Stimulated activated naive CD8-positive, alpha-beta T cell treated with anti-CD3 and anti-CD28 coated beads, Interleukin-15, Interleukin-2, amounts not matched to agents 100 ng/mL and 50 ng/mL, for 24 hours (primary cell): ENCODE results near the gene FETUB.
"Not testable (repeated sequence)": the region's sequence is repeated elsewhere in the genome, so short reads cannot be mapped to it uniquely, and the experiment has no call there.

Source experiments
- H3K27ac Mint-ChIP-seq: one replicate; pipeline ENCODE4 v1.8.0; 2021; ENCODE audit warnings: mild to moderate bottlenecking, mixed read lengths
- H3K27me3 Mint-ChIP-seq: one replicate; pipeline ENCODE4 v1.8.0; 2021; ENCODE audit warnings: mixed read lengths
- H3K36me3 Mint-ChIP-seq: one replicate; pipeline ENCODE4 v1.8.0; 2021; ENCODE audit warnings: low read depth, mixed read lengths
- H3K4me1 Mint-ChIP-seq: one replicate; pipeline ENCODE4 v1.8.0; 2021; ENCODE audit warnings: low read depth, mixed read lengths
- H3K4me3 Mint-ChIP-seq: one replicate; pipeline ENCODE4 v1.8.0; 2021; ENCODE audit warnings: mild to moderate bottlenecking, mixed read lengths
- H3K9me3 Mint-ChIP-seq: one replicate; pipeline ENCODE4 v1.8.0; 2021; ENCODE audit warnings: mixed read lengths

FETUB gene

DNA sequence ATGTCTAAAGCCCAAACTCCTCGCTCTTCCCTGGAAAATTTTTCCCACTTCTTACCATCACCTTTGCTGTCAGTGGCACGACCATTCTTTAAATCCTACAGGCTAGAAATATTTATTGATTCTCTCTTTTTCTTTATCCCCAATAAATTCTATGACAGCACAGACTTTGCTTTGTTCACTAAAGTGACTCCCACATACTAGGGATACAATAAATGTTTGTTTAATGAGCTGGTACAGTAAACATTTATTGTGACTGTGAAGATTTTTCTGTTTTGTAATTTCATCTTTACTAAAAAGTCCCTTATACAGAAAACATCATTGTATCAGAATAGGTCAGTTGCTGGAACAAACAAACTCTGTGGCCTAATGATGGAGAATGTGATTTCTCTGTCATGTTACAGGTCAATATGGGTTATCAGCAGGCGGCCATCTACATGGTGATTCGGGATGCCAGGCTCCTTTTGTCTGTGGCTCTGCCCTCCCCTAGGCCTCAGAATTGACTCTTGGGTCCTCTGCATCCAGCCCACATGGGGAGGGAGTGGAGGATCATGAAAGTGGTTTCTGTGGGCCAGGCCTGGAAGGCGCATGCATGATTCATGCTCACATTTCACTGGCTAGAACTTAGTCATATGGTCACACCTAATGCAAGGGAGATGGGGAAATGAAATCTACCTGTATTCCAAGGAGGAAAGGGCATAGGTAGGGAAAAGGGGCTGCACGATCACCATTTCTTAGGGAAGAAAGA is 54.3 kb downstream of the FETUB start:
- H3K36me3 Mint-ChIP-seq, result no peaks in the 10 kb centered on the region
- H3K4me3 Mint-ChIP-seq, result no peak overlapping the region
- H3K4me1 Mint-ChIP-seq, result no peaks in the 10 kb centered on the region
- H3K9me3 Mint-ChIP-seq, result no peaks in the 10 kb centered on the region
- no peak overlapping the region for H3K27ac Mint-ChIP-seq
- peaks cover 27% of the 10 kb centered on the region for H3K27me3 Mint-ChIP-seq

DNA sequence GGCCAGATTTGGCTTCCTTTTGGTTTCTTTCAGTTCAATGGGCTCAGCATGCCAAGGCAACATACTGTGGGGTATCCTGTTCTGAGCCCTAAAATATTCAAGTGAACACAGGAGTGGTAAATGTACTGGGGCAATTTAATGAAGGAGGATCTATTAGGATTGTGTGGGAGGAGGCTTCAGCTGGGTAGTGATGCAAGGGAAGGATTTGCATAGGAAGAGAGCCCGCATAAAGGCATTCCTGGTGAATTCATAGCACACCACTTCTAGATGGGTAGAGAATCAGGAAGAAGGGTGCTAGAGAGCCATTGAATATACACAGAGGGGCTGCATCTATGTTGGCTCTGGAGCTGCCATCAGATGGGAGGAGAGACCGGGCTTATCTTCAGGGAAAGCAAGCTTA is 56.3 kb downstream of the FETUB start:
- Mint-ChIP-seq H3K36me3 (no peaks in the 10 kb centered on the region), H3K4me3 (no peak overlapping the region), H3K27ac (no peak overlapping the region), H3K4me1 (no peaks in the 10 kb centered on the region), H3K9me3 (no peaks in the 10 kb centered on the region), H3K27me3 (peaks cover 23% of the 10 kb centered on the region)

- no peak overlapping the region for H3K4me3 Mint-ChIP-seq
- no peak overlapping the region for H3K27ac Mint-ChIP-seq
- H3K27me3 Mint-ChIP-seq, result peaks cover 20% of the 10 kb centered on the region
- no peaks in the 10 kb centered on the region for H3K36me3 Mint-ChIP-seq
- H3K4me1 Mint-ChIP-seq, result no peaks in the 10 kb centered on the region
- no peaks in the 10 kb centered on the region for H3K9me3 Mint-ChIP-seq
Observed at GRCh38 chr3:186697510-186697909, 57.3 kb downstream of the FETUB start.

- H3K9me3 Mint-ChIP-seq, result no peaks in the 10 kb centered on the region
- peaks cover 35% of the 10 kb centered on the region for H3K27me3 Mint-ChIP-seq
- H3K36me3 Mint-ChIP-seq, result no peaks in the 10 kb centered on the region
- no peak overlapping the region for H3K4me3 Mint-ChIP-seq
- H3K27ac Mint-ChIP-seq, result no peak overlapping the region
- no peaks in the 10 kb centered on the region for H3K4me1 Mint-ChIP-seq
Observed at GRCh38 chr3:186700267-186700666, 60.1 kb downstream of the FETUB start.

- peaks cover 10% of the 10 kb centered on the region for H3K4me1 Mint-ChIP-seq
- not testable (repeated sequence) for H3K27ac Mint-ChIP-seq, H3K4me3 Mint-ChIP-seq, H3K36me3 Mint-ChIP-seq, H3K9me3 Mint-ChIP-seq
- H3K27me3 Mint-ChIP-seq, result peaks cover 47% of the 10 kb centered on the region
Observed at GRCh38 chr3:186702451-186702850, 62.3 kb downstream of the FETUB start.
